ENCODE measurements around the gene ZCCHC2.

Gene ZCCHC2

GRCh38 chr18:62578980-62579511, 56.2 kb downstream of the ZCCHC2 start:
- no peak for DNase-seq (ENCODE audit: low spot score)

DNA sequence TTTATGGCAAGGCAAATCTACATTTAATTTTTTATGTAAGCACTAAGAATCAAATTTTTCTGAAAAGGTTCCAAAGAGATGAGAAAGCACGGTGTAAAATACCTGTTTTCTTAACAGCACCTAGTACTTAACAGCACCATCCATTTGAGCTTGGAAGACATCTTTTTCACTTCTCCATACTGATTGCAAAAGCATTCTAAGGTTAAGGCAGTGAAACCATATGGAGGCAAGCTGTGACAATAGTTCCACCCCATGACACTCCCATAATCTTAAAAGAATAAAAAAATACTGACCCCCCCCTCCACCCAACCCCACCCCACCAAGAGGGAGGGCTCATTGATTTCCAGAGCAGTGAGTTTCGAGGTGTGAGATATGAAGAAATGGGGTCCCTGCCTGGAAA, 60.6 kb downstream of the ZCCHC2 start:
- DNase-seq (ENCODE audit: low spot score): no peak

- DNase-seq (ENCODE audit: low spot score): peak; percentile 80
Measured at GRCh38 chr18:62584241-62585120, 61.7 kb downstream of the ZCCHC2 start.

- DNase-seq (ENCODE audit: low spot score): no peak
Measured at GRCh38 chr18:62585274-62586150, 62.7 kb downstream of the ZCCHC2 start.

GRCh38 chr18:62586151-62586774, 63.4 kb downstream of the ZCCHC2 start:
- peak; percentile 68 for DNase-seq (ENCODE audit: low spot score)

GRCh38 chr18:62586781-62587487, 64.1 kb downstream of the ZCCHC2 start:
- DNase-seq (ENCODE audit: low spot score): no peak

DNA sequence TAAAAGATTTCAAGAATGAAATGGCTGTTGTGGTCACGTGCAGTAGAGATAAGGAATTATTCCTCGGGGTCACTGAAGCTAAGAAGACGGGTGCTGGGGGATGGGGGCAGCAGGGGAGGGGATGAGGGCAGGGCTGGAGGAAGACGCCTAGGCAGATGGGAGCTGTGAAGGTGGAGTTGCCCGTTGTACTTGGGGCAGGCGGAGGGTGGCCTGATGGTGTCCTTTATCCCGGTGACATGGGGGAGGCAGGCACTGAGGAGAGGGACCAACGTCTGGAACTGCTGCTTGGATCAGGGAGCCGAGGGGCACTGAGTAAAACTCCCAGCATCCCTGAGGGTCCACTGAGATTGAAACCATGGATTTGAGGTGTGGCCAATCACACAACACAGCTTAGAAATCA, 64.9 kb downstream of the ZCCHC2 start:
- DNase-seq (ENCODE audit: low spot score): no peak

DNA sequence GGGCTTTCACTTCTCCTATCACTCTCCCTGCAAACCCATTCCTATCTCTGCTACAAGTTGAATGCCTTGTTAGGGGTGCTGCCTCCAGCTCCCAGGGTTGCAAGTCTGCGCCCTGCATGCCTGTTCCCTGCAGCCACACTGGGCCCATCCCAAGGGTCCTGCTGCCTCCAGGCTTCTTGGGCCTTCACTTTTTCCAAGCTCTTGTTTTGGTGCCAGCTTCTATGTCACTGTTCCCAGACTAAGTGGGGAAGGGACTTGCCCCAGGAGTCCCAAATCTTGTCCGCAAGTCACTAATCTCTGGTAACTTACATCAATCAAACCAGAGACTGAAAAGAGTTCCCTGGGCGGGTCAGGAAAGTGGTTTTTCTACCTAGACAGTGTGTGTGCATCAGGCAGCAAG, 65.4 kb downstream of the ZCCHC2 start:
- no peak for DNase-seq (ENCODE audit: low spot score)

DNA sequence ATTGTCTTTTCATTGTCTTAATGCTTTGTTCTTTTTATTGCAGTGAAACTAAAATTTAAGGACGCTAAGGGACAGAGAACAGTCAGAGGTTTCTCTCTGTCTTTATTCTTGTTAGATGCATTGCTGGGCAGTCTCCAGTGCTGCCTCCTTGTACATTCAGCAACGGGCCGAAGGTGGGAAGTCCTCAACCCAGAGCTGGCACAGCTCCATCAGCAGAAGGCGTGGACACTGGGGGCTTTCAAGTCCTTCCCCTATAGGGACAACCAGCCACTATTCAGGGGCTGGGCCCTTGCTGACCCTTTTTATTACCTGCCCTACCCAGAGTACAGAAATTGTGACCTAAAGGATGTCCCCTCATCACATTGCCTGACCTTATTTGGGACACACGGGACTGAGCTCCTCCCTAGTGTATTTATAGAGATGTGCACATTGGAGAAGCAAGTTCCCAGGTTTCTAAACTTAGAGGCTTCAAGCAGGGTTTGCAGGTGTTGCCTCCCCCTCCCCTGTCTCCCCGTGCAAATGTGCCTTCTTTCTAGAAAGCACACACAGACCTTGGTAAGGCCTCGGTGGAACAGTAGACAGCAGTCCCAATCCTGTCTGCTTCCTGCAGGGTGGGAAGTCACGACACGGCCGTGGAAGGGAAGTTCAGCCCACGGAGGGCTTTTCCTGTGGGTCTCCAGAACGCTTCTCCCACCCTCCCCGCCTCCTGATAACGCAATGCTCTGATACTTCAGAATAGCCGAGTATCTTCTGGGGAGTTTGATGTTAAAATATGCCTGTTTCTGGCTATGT, 68.2 kb downstream of the ZCCHC2 start:
- DNase-seq (ENCODE audit: low spot score): no peak

GRCh38 chr18:62596145-62597005, 73.5 kb downstream of the ZCCHC2 start:
- DNase-seq (ENCODE audit: low spot score): no peak

- no peak for DNase-seq (ENCODE audit: low spot score)
Measured at GRCh38 chr18:62601871-62602270, 79.0 kb downstream of the ZCCHC2 start.

GRCh38 chr18:62602706-62603105, 79.9 kb downstream of the ZCCHC2 start:
- no peak for DNase-seq (ENCODE audit: low spot score)

DNA sequence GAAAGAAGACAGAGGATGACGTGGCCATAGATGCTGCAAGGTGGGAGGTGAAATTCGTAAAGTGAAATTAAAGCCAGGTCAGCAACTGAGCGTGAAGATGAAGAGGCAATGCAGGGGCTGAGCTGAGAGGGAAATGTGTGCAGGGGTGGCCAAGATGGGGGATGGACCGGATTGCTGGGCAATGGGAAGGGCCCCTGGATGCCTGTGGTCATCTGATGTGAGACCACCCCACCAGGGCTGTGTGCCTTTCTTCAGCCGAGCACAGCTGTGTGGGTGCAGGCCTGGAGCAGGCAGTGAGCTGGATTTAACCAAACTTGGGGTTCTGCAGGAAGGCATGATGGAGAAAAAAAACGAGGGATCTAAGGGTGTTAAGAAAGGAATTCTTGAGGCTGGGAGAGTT, 80.4 kb downstream of the ZCCHC2 start:
- DNase-seq (ENCODE audit: low spot score): no peak

GRCh38 chr18:62603979-62604378, 81.2 kb downstream of the ZCCHC2 start:
- no peak for DNase-seq (ENCODE audit: low spot score)

- no peak for DNase-seq (ENCODE audit: low spot score)
Measured at GRCh38 chr18:62605685-62606084, 82.9 kb downstream of the ZCCHC2 start.

DNA sequence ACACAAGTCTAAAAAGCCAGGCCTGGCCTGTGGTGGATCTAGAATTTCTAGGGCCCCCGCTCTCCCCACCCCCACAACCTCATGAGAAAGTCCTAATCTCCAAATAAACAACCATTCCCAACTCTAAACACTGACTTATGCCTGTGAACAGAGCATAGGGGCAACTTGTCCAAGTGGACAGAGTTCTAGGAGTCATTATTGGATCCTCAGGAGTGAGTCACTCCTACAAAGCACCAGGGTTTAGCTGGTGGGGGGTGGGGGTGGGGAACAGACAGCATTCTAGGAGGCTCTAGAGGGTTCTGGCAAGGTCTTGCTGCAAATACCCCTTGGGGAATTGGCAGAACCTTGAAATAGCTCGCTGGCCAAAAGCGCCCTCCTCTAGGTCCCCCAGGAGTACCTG, 83.3 kb downstream of the ZCCHC2 start:
- DNase-seq (ENCODE audit: low spot score): no peak

GRCh38 chr18:62607302-62607701, 84.5 kb downstream of the ZCCHC2 start:
- no peak for DNase-seq (ENCODE audit: low spot score)

DNA sequence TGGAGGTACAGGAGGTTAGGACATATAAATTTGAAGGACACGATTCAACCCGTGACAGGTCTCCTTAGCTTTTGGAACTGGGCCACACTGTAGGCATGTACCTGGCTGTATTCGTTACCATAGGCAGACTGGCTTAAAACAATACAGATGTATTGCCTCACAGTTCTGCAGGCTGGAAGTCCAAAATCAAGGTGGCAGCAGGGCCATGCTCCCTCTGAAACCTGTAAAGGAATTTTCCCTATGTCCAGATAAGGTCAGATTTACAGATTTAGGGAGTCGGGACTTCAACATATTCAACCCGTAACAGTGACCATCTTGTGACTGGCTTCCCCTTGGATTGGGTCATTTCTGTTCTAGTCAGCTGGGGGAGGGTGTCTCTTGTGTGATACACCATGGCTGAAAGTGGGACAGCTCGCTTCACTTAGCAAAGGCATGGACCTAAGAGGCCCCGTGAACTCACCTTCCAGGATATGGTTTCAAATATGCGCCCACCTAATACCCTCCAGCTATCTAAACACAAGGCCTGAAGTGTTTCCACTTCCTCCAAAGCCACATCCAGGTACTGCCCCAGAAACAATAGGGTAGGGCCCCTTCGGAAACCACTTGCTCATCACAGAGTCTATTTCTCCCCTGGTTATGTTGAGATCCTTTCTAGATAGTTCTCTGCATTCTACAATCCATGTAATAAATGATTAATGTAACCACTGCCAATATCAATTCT, 85.0 kb downstream of the ZCCHC2 start:
- no peak for DNase-seq (ENCODE audit: low spot score)

- no peak for DNase-seq (ENCODE audit: low spot score)
Measured at GRCh38 chr18:62609764-62610163, 86.9 kb downstream of the ZCCHC2 start.
